NCI-H1436 (cell line): Measurements from ENCODE around the gene SBF2.
"Not testable (repeated sequence)": the region's sequence is repeated elsewhere in the genome, so short reads cannot be mapped to it uniquely, and the experiment has no call there.

ENCODE experiments used
- DNase-seq: peaks from one replicate; lab custom pipeline; 2025; lab: John Stamatoyannopoulos, UW

The SBF2 gene

GRCh38 chr11:10265936-10266335 lies 28.1 kb downstream of the SBF2 start:
- no peak for DNase-seq

- not testable (repeated sequence) for DNase-seq
These were observed 29.3 kb downstream of the SBF2 start for GRCh38 chr11:10264716-10265115.

GRCh38 chr11:10263929-10264328 lies 30.1 kb downstream of the SBF2 start:
- no peak for DNase-seq

GRCh38 chr11:10261821-10262220 lies 32.2 kb downstream of the SBF2 start:
- no peak for DNase-seq

- no peak for DNase-seq
These were observed 36.5 kb downstream of the SBF2 start for GRCh38 chr11:10257478-10257877.

- no peak for DNase-seq
These were observed 38.5 kb downstream of the SBF2 start for GRCh38 chr11:10255388-10256125.

GRCh38 chr11:10249448-10250131 lies 44.4 kb downstream of the SBF2 start:
- not testable (repeated sequence) for DNase-seq

GRCh38 chr11:10247011-10247410 lies 47.0 kb downstream of the SBF2 start:
- no peak for DNase-seq

- no peak for DNase-seq
These were observed 50.0 kb downstream of the SBF2 start for GRCh38 chr11:10243896-10244575.

- DNase-seq: no peak
These were observed 57.2 kb downstream of the SBF2 start for GRCh38 chr11:10236840-10237239.

GRCh38 chr11:10233581-10233980 lies 60.4 kb downstream of the SBF2 start:
- DNase-seq: no peak

- no peak for DNase-seq
These were observed 61.3 kb downstream of the SBF2 start for GRCh38 chr11:10232756-10233155.

GRCh38 chr11:10231803-10232202 lies 62.2 kb downstream of the SBF2 start:
- DNase-seq: not testable (repeated sequence)

- DNase-seq: no peak
These were observed 68.5 kb downstream of the SBF2 start for GRCh38 chr11:10225553-10225952.

GRCh38 chr11:10222399-10222798 lies 71.6 kb downstream of the SBF2 start:
- no peak for DNase-seq

GRCh38 chr11:10221342-10221741 lies 72.7 kb downstream of the SBF2 start:
- no peak for DNase-seq

GRCh38 chr11:10211470-10211869 lies 82.5 kb downstream of the SBF2 start:
- DNase-seq: no peak

GRCh38 chr11:10209326-10209725 lies 84.7 kb downstream of the SBF2 start:
- DNase-seq: no peak

GRCh38 chr11:10208131-10208575 lies 85.9 kb downstream of the SBF2 start:
- peak; percentile 10 for DNase-seq

- DNase-seq: no peak
These were observed 88.1 kb downstream of the SBF2 start for GRCh38 chr11:10205928-10206327.

- DNase-seq: no peak
These were observed 90.0 kb downstream of the SBF2 start for GRCh38 chr11:10204021-10204420.

- no peak for DNase-seq
These were observed 92.7 kb downstream of the SBF2 start for GRCh38 chr11:10201343-10201742.

- DNase-seq: no peak
These were observed 96.9 kb downstream of the SBF2 start for GRCh38 chr11:10197091-10197490.
